HG02759 (cell line): ENCODE results near the gene PRPH2.
"Not testable (repeated sequence)": the region's sequence is repeated elsewhere in the genome, so short reads cannot be mapped to it uniquely, and the experiment has no call there.

ENCODE experiments used
- ATAC-seq: cut with Tn5 transposase; IDR thresholded peaks from one replicate; pipeline ENCODE4 v1.9.1; 2021; ENCODE audit warnings: mild to moderate bottlenecking, moderate library complexity; ENCODE audit not compliant: unreplicated experiment

Gene PRPH2

GRCh38 chr6:42742116-42742894 is 19.9 kb upstream of the PRPH2 start:
- ATAC-seq = no peak

GRCh38 chr6:42740725-42741124 is 18.3 kb upstream of the PRPH2 start:
- no peak for ATAC-seq

- ATAC-seq = no peak
These were observed 13.6 kb upstream of the PRPH2 start for GRCh38 chr6:42735976-42736375.

- ATAC-seq = not testable (repeated sequence)
These were observed 11.6 kb upstream of the PRPH2 start for GRCh38 chr6:42733867-42734481.

GRCh38 chr6:42729731-42730130 is 7.3 kb upstream of the PRPH2 start:
- ATAC-seq = no peak

- no peak for ATAC-seq
These were observed 5.2 kb upstream of the PRPH2 start for GRCh38 chr6:42727627-42728026.

GRCh38 chr6:42727087-42727611 is 4.8 kb upstream of the PRPH2 start:
- ATAC-seq = no peak

- ATAC-seq = peak; percentile 82
These were observed 4.2 kb upstream of the PRPH2 start for GRCh38 chr6:42726485-42727086.

- ATAC-seq = no peak
These were observed 3.6 kb upstream of the PRPH2 start for GRCh38 chr6:42726026-42726425.

- no peak for ATAC-seq
These were observed 2.4 kb upstream of the PRPH2 start for GRCh38 chr6:42724825-42725224.

GRCh38 chr6:42720739-42721138 is 1.7 kb downstream of the PRPH2 start:
- no peak for ATAC-seq

- ATAC-seq = no peak
These were observed 6.5 kb downstream of the PRPH2 start for GRCh38 chr6:42715871-42716270.

GRCh38 chr6:42714098-42714761 is 8.2 kb downstream of the PRPH2 start:
- no peak for ATAC-seq

- no peak for ATAC-seq
These were observed 10.5 kb downstream of the PRPH2 start for GRCh38 chr6:42711930-42712329.

GRCh38 chr6:42710316-42710715 is 12.1 kb downstream of the PRPH2 start:
- no peak for ATAC-seq

GRCh38 chr6:42709871-42710270 is 12.5 kb downstream of the PRPH2 start:
- no peak for ATAC-seq

GRCh38 chr6:42708096-42708495 is 14.3 kb downstream of the PRPH2 start:
- no peak for ATAC-seq

- ATAC-seq = no peak
These were observed 14.8 kb downstream of the PRPH2 start for GRCh38 chr6:42707595-42707994.

GRCh38 chr6:42704937-42705374 is 17.4 kb downstream of the PRPH2 start:
- no peak for ATAC-seq

- ATAC-seq = no peak
These were observed 18.0 kb downstream of the PRPH2 start for GRCh38 chr6:42704251-42704936.

- ATAC-seq = not testable (repeated sequence)
These were observed 19.6 kb downstream of the PRPH2 start for GRCh38 chr6:42702786-42703185.
